ENCODE data around the gene NRXN2. TPM values are rescaled to one million over a fixed set of nuclear protein-coding genes. Genes with fewer than 3 reads are reported as not detected.

Gene NRXN2
- total and polyA plus RNA-seq, 4 donors, result 0.17 to 2.8 (median 1.4) TPM

DNA sequence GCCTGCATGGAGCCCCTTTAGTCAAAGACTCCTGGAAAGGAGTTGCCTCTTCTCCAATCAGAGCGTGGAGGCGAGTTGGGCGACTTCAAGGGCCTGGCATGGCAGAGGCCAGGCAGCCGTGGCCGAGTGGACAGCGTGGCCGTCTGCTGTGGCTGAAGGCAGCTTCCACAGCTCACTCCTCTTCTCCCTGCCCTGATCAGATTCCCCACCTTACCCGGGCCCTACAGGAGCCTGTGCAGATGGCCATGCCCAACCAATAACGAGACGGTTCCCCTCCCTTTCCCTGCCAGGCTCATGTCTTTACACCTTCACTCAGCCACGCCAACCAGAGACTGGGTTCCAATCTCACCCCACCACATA, 152.0 kb downstream of the NRXN2 start:
- WGBS, result 95% methylated on average over 11 of the region's 11 CpGs
- H3K4me3 ChIP-seq (ENCODE audit: low read depth in 1 of 3, low read length in 3 of 3), result no peak overlapping the region
- H3K27me3 ChIP-seq (ENCODE audit: control insufficient read depth in 4 of 4, insufficient read depth in 4 of 4, low read length in 3 of 4), result no peaks in the 10 kb centered on the region
- H3K9ac ChIP-seq (ENCODE audit: low read depth in 1 of 2, low read length in 2 of 2), result no peak overlapping the region
- TF ChIP-seq, protein P1, sequence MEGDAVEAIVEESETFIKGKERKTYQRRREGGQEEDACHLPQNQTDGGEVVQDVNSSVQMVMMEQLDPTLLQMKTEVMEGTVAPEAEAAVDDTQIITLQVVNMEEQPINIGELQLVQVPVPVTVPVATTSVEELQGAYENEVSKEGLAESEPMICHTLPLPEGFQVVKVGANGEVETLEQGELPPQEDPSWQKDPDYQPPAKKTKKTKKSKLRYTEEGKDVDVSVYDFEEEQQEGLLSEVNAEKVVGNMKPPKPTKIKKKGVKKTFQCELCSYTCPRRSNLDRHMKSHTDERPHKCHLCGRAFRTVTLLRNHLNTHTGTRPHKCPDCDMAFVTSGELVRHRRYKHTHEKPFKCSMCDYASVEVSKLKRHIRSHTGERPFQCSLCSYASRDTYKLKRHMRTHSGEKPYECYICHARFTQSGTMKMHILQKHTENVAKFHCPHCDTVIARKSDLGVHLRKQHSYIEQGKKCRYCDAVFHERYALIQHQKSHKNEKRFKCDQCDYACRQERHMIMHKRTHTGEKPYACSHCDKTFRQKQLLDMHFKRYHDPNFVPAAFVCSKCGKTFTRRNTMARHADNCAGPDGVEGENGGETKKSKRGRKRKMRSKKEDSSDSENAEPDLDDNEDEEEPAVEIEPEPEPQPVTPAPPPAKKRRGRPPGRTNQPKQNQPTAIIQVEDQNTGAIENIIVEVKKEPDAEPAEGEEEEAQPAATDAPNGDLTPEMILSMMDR (IDR thresholded peaks at IDR 0.05; ENCODE audit: low read depth, low read length, missing input control), result no peak
- TF ChIP-seq SP1 (IDR thresholded peaks at IDR 0.05) (no peak), RXRA (IDR thresholded peaks at IDR 0.05) (no peak), EGR1 (IDR thresholded peaks at IDR 0.05; ENCODE audit: low read depth in 2 of 2) (no peak), HNF4G (IDR thresholded peaks at IDR 0.05) (no peak), RAD21 (IDR thresholded peaks at IDR 0.05) (no peak), GABPA (IDR thresholded peaks at IDR 0.05 in 1 of 2, conservative IDR thresholded peaks at IDR 0.05 in 1 of 2) (no peak), NR2F2 (IDR thresholded peaks at IDR 0.05) (no peak), FOXA2 (IDR thresholded peaks at IDR 0.05) (no peak), FOXA1 (IDR thresholded peaks at IDR 0.05) (no peak), YY1 (IDR thresholded peaks at IDR 0.05) (no peak), HNF4A (conservative IDR thresholded peaks at IDR 0.05) (no peak), TAF1 (conservative IDR thresholded peaks at IDR 0.05) (no peak)
- TF ChIP-seq, protein P2, sequence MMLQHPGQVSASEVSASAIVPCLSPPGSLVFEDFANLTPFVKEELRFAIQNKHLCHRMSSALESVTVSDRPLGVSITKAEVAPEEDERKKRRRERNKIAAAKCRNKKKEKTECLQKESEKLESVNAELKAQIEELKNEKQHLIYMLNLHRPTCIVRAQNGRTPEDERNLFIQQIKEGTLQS (IDR thresholded peaks at IDR 0.05), result no peak
- TF ChIP-seq, protein P3, sequence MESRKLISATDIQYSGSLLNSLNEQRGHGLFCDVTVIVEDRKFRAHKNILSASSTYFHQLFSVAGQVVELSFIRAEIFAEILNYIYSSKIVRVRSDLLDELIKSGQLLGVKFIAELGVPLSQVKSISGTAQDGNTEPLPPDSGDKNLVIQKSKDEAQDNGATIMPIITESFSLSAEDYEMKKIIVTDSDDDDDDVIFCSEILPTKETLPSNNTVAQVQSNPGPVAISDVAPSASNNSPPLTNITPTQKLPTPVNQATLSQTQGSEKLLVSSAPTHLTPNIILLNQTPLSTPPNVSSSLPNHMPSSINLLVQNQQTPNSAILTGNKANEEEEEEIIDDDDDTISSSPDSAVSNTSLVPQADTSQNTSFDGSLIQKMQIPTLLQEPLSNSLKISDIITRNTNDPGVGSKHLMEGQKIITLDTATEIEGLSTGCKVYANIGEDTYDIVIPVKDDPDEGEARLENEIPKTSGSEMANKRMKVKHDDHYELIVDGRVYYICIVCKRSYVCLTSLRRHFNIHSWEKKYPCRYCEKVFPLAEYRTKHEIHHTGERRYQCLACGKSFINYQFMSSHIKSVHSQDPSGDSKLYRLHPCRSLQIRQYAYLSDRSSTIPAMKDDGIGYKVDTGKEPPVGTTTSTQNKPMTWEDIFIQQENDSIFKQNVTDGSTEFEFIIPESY (IDR thresholded peaks at IDR 0.05), result no peak
- H3K4me1 ChIP-seq (ENCODE audit: control insufficient read depth in 4 of 4, insufficient read depth in 4 of 4, low read length in 3 of 4), result peaks cover 0 to 6% (median 1%) of the 10 kb centered on the region in 4 donors
- no peaks in the 10 kb centered on the region for H3K36me3 ChIP-seq (ENCODE audit: control insufficient read depth in 4 of 4, insufficient read depth in 3 of 4, low read depth in 1 of 4, low read length in 3 of 4)
- no peak overlapping the region for H3K27ac ChIP-seq (ENCODE audit: low read depth in 1 of 2, low read length in 2 of 2)
- no peaks in the 10 kb centered on the region for H3K9me3 ChIP-seq (ENCODE audit: control insufficient read depth in 4 of 4, low read length in 3 of 4)
- no peak for DNase-seq (ENCODE audit: low spot score)

DNA sequence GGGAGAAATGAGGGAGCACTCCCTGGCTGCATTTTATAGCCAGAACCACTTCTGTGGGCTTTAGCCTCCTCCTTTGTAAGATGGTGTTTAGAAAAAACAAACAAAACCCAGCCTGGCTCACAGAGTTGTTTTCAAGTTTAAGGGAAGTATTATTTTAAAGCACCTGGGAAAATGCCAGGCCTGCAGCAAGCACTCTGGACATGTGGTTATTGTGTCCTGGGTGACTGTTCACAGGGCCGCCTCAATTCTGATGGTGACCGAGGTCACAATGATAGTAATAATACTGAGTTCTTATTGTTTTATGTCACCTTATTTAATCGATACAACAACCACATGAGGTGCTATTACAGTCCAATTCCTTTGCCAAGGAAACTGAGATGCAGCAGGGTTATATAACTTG, 152.7 kb downstream of the NRXN2 start:
- no peak overlapping the region for H3K27ac ChIP-seq (ENCODE audit: low read depth in 1 of 2, low read length in 2 of 2)
- TF ChIP-seq, protein P4, sequence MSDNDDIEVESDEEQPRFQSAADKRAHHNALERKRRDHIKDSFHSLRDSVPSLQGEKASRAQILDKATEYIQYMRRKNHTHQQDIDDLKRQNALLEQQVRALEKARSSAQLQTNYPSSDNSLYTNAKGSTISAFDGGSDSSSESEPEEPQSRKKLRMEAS (IDR thresholded peaks at IDR 0.05), result no peak
- TF ChIP-seq, protein P5, sequence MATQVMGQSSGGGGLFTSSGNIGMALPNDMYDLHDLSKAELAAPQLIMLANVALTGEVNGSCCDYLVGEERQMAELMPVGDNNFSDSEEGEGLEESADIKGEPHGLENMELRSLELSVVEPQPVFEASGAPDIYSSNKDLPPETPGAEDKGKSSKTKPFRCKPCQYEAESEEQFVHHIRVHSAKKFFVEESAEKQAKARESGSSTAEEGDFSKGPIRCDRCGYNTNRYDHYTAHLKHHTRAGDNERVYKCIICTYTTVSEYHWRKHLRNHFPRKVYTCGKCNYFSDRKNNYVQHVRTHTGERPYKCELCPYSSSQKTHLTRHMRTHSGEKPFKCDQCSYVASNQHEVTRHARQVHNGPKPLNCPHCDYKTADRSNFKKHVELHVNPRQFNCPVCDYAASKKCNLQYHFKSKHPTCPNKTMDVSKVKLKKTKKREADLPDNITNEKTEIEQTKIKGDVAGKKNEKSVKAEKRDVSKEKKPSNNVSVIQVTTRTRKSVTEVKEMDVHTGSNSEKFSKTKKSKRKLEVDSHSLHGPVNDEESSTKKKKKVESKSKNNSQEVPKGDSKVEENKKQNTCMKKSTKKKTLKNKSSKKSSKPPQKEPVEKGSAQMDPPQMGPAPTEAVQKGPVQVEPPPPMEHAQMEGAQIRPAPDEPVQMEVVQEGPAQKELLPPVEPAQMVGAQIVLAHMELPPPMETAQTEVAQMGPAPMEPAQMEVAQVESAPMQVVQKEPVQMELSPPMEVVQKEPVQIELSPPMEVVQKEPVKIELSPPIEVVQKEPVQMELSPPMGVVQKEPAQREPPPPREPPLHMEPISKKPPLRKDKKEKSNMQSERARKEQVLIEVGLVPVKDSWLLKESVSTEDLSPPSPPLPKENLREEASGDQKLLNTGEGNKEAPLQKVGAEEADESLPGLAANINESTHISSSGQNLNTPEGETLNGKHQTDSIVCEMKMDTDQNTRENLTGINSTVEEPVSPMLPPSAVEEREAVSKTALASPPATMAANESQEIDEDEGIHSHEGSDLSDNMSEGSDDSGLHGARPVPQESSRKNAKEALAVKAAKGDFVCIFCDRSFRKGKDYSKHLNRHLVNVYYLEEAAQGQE (IDR thresholded peaks at IDR 0.05), result no peak
- TF ChIP-seq HNF4A (conservative IDR thresholded peaks at IDR 0.05) (no peak), YY1 (IDR thresholded peaks at IDR 0.05) (no peak), TAF1 (conservative IDR thresholded peaks at IDR 0.05) (no peak), NR2F2 (IDR thresholded peaks at IDR 0.05) (no peak)
- no peaks in the 10 kb centered on the region for H3K27me3 ChIP-seq (ENCODE audit: control insufficient read depth in 4 of 4, insufficient read depth in 4 of 4, low read length in 3 of 4)
- no peak overlapping the region for H3K9ac ChIP-seq (ENCODE audit: low read depth in 1 of 2, low read length in 2 of 2)
- H3K4me3 ChIP-seq (ENCODE audit: low read depth in 1 of 3, low read length in 3 of 3), result no peak overlapping the region
- DNase-seq (ENCODE audit: low spot score), result no peak
- H3K9me3 ChIP-seq (ENCODE audit: control insufficient read depth in 4 of 4, low read length in 3 of 4), result no peaks in the 10 kb centered on the region
- H3K36me3 ChIP-seq (ENCODE audit: control insufficient read depth in 4 of 4, insufficient read depth in 3 of 4, low read depth in 1 of 4, low read length in 3 of 4), result no peaks in the 10 kb centered on the region
- peaks cover 0 to 6% (median 1%) of the 10 kb centered on the region in 4 donors for H3K4me1 ChIP-seq (ENCODE audit: control insufficient read depth in 4 of 4, insufficient read depth in 4 of 4, low read length in 3 of 4)
- WGBS, result 87% methylated on average over 3 of the region's 3 CpGs

Data from liver (tissue), 9 donors.